GM18861 (cell line): ENCODE data around the gene RIPOR3.
"Not testable (repeated sequence)": the region's sequence is repeated elsewhere in the genome, so short reads cannot be mapped to it uniquely, and the experiment has no call there.

Source experiments
- ATAC-seq: cut with Tn5 transposase; IDR thresholded peaks from one replicate; pipeline ENCODE4 v1.9.1; 2021; ENCODE audit not compliant: unreplicated experiment

RIPOR3 gene

GRCh38 chr20:50724112-50724725, 32.9 kb upstream of the RIPOR3 start:
- no peak for ATAC-seq

GRCh38 chr20:50723672-50724071, 32.3 kb upstream of the RIPOR3 start:
- no peak for ATAC-seq

- ATAC-seq = no peak
Measured at GRCh38 chr20:50722424-50723155, 31.2 kb upstream of the RIPOR3 start.

GRCh38 chr20:50721881-50722281, 30.5 kb upstream of the RIPOR3 start:
- ATAC-seq = no peak

GRCh38 chr20:50720582-50720981, 29.2 kb upstream of the RIPOR3 start:
- no peak for ATAC-seq

GRCh38 chr20:50720026-50720425, 28.7 kb upstream of the RIPOR3 start:
- ATAC-seq = no peak

- no peak for ATAC-seq
Measured at GRCh38 chr20:50719328-50719727, 28.0 kb upstream of the RIPOR3 start.

GRCh38 chr20:50717974-50718761, 26.8 kb upstream of the RIPOR3 start:
- no peak for ATAC-seq

GRCh38 chr20:50717312-50717711, 26.0 kb upstream of the RIPOR3 start:
- ATAC-seq = no peak

- ATAC-seq = no peak
Measured at GRCh38 chr20:50716518-50716917, 25.2 kb upstream of the RIPOR3 start.

- no peak for ATAC-seq
Measured at GRCh38 chr20:50715694-50716093, 24.4 kb upstream of the RIPOR3 start.

- not testable (repeated sequence) for ATAC-seq
Measured at GRCh38 chr20:50714426-50714825, 23.1 kb upstream of the RIPOR3 start.

- ATAC-seq = no peak
Measured at GRCh38 chr20:50713657-50714101, 22.3 kb upstream of the RIPOR3 start.

- no peak for ATAC-seq
Measured at GRCh38 chr20:50712771-50713656, 21.7 kb upstream of the RIPOR3 start.

- ATAC-seq = no peak
Measured at GRCh38 chr20:50711113-50711825, 19.9 kb upstream of the RIPOR3 start.

- ATAC-seq = no peak
Measured at GRCh38 chr20:50710492-50711063, 19.2 kb upstream of the RIPOR3 start.

- no peak for ATAC-seq
Measured at GRCh38 chr20:50709636-50709973, 18.3 kb upstream of the RIPOR3 start.

- ATAC-seq = no peak
Measured at GRCh38 chr20:50708845-50709635, 17.7 kb upstream of the RIPOR3 start.

GRCh38 chr20:50704971-50705370, 13.6 kb upstream of the RIPOR3 start:
- ATAC-seq = no peak
